HEK293 (cell line): ENCODE results near the gene CCND3.

Experiments used
- RBAK ChIP-seq: fragments of 450-650 bp; formaldehyde crosslinking; IDR thresholded peaks from 2 replicates; pipeline ENCODE4 v1.5.1; 2016; ENCODE audit warnings: missing biosample characterization, missing genetic modification characterization
- ZBTB8A ChIP-seq: fragments of 450-650 bp; formaldehyde crosslinking; IDR thresholded peaks from 2 replicates; pipeline ENCODE4 v1.5.1; 2016; ENCODE audit warnings: missing biosample characterization, missing genetic modification characterization
- ZFHX2 ChIP-seq: fragments of 450-650 bp; formaldehyde crosslinking; conservative IDR thresholded peaks from 2 replicates; pipeline ENCODE4 v1.5.1; 2016; ENCODE audit warnings: missing biosample characterization, missing genetic modification characterization
- ZNF121 ChIP-seq: fragments of 450-650 bp; formaldehyde crosslinking; IDR thresholded peaks from 2 replicates; pipeline ENCODE4 v1.5.1; 2016; ENCODE audit warnings: missing biosample characterization, missing genetic modification characterization
- ZNF140 ChIP-seq: fragments of 450-650 bp; formaldehyde crosslinking; IDR thresholded peaks from 2 replicates; pipeline ENCODE4 v1.5.1; 2016; ENCODE audit warnings: missing biosample characterization, missing genetic modification characterization
- ZNF155 ChIP-seq: fragments of 450-650 bp; formaldehyde crosslinking; IDR thresholded peaks from 2 replicates; pipeline ENCODE4 v1.5.1; 2016; ENCODE audit warnings: missing biosample characterization, missing genetic modification characterization
- ZNF23 ChIP-seq: fragments of 450-650 bp; formaldehyde crosslinking; IDR thresholded peaks from 2 replicates; pipeline ENCODE4 v1.5.1; 2016; ENCODE audit warnings: missing biosample characterization, missing genetic modification characterization, borderline replicate concordance
- ZNF404 ChIP-seq: fragments of 450-650 bp; formaldehyde crosslinking; IDR thresholded peaks from 2 replicates; pipeline ENCODE4 v1.5.1; 2017; ENCODE audit warnings: missing biosample characterization, missing genetic modification characterization
- ZNF610 ChIP-seq: fragments of 450-650 bp; formaldehyde crosslinking; IDR thresholded peaks from 2 replicates; pipeline ENCODE4 v1.5.1; 2016; ENCODE audit warnings: missing biosample characterization, missing genetic modification characterization, borderline replicate concordance
- ZNF654 ChIP-seq: fragments of 450-650 bp; formaldehyde crosslinking; IDR thresholded peaks from 2 replicates; pipeline ENCODE4 v1.5.1; 2016; ENCODE audit warnings: low read depth, missing biosample characterization, missing genetic modification characterization
- TF ChIP-seq, protein P1 (sequence below): fragments of 450-650 bp; formaldehyde crosslinking; IDR thresholded peaks from 2 replicates; pipeline ENCODE4 v1.5.1; 2016; ENCODE audit warnings: missing biosample characterization, missing genetic modification characterization

DNA sequence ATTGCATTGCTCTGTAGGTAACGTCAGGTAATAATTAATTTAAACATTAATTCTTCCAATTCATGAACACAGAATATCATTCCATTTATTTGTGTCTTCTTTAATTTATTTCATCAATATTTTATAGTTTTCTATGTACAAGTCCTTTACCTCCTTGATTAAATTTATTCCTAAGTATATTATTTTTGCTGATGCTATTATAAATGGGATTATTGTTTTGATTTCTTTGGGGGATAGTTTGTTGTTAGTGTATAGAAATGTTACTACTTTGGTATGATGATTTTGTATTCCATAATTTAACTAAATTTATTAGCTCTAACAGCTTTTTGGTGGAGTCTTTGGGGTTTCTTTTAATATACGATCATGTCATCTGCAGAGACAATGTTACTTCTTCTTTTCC, 44.7 kb upstream of the CCND3 start:
- TF ChIP-seq, protein P1, sequence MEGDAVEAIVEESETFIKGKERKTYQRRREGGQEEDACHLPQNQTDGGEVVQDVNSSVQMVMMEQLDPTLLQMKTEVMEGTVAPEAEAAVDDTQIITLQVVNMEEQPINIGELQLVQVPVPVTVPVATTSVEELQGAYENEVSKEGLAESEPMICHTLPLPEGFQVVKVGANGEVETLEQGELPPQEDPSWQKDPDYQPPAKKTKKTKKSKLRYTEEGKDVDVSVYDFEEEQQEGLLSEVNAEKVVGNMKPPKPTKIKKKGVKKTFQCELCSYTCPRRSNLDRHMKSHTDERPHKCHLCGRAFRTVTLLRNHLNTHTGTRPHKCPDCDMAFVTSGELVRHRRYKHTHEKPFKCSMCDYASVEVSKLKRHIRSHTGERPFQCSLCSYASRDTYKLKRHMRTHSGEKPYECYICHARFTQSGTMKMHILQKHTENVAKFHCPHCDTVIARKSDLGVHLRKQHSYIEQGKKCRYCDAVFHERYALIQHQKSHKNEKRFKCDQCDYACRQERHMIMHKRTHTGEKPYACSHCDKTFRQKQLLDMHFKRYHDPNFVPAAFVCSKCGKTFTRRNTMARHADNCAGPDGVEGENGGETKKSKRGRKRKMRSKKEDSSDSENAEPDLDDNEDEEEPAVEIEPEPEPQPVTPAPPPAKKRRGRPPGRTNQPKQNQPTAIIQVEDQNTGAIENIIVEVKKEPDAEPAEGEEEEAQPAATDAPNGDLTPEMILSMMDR, result no peak
- TF ChIP-seq ZNF121, result no peak
- TF ChIP-seq ZNF404 (tag by site-specific recombination), result no peak
- TF ChIP-seq ZNF23 (tag by site-specific recombination), result no peak
- no peak for TF ChIP-seq ZNF140
- TF ChIP-seq RBAK (tag by site-specific recombination), result no peak
- TF ChIP-seq ZNF610 (tag by site-specific recombination), result no peak
- TF ChIP-seq ZNF155 (tag by site-specific recombination), result no peak
- TF ChIP-seq ZBTB8A (tag by site-specific recombination), result no peak
- TF ChIP-seq ZFHX2 (tag by site-specific recombination), result no peak
- no peak for TF ChIP-seq ZNF654 (tag by site-specific recombination)
